Amygdala (tissue), 56 donors: ENCODE data around the gene ZNF618.
A peak's percentile ranks its signal among the peaks of the same experiment; 100 is the strongest.

ENCODE experiments used
- DNase-seq, 56 donors: peaks; one replicate each; lab custom pipeline; 2025; lab: John Stamatoyannopoulos, UW

ZNF618 gene

DNA sequence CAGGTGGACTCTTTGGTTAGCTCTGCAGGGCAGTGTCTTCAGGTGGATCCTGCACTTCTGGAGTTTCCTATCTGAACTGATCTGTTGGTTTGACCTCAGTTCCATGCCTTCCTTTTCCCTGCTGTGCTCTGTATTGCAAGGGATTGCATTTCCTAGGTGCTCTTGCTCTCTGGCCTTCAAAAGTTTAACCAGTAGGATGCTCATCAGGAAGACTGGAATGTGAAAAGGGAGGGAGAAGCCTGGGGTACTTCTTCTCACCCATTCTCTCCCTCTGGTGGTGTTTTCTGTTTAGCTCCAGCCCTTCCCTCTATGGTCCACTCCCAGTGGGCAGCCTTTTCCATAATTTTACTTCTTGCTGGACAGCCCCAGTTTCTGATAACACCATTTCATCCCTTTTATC lies 78.5 kb downstream of the ZNF618 start:
- DNase-seq = no peak

DNA sequence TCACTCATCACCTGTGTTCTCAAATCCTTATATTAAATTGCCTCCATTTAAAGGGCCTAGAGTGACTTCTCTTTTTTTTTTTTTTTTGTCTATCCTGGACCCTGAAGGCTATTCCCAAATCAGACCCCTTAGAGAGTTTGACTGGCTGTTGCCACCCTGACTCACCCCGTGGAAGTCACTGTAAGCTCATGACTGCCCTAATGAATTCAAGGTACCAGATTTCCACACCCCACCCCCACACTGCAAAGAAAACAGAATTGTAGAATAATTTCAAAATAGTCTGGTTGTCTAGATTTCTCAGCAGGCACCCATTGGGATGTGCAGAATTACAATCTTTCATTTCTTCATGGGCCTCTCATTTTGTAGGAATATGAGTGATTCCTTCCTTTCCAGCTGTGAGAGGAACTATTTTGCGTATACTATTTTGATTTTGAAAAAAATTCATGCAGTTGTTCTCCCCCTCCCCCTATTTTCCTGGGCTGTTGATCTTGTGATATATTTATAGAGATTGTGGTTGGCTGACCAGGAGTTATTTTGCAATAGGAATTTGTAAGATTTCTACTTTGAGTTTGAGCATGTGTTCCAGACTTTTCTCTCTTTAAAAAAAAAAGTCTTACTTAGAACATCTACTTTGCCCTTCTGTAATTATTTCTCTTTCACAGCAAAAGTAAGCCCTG lies 79.1 kb downstream of the ZNF618 start:
- no peak for DNase-seq

DNA sequence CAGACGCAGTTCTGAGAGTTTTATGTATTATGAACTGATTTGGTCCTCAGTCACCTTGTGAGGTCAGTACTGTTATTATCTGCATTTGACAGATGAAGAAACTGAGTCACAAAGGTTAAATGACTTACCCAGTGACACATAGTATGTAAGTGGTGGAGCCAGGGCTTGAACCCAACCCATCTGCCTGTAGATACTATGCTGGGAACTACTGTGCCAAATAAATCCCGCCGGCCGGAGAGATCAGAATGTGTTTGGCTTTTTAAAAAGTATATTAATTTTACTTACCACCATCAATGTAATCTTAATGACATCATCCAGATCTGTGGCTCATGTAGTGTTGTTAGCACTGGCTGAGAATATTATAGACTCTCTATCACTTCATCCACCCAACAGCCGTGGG lies 80.8 kb downstream of the ZNF618 start:
- DNase-seq = no peak

DNA sequence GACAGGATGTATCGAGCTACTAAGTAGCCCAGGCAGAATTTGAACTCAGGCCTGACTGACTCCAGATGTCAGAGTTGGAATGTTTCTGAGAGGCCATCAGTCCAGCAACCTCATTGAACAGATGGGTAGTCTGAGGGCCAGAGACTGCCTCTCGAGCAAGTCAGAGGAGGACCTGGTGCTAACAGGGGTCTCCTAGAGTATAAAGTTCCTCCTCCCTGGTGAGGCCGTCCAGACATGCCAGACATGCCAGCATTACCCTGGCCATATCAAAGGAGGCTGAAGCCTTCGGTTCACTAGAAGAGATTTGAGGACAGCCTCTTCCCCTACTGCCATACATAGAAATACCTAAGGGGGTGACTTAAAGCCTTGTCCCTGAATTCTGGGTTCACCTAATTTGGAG lies 81.2 kb downstream of the ZNF618 start:
- no peak for DNase-seq

DNA sequence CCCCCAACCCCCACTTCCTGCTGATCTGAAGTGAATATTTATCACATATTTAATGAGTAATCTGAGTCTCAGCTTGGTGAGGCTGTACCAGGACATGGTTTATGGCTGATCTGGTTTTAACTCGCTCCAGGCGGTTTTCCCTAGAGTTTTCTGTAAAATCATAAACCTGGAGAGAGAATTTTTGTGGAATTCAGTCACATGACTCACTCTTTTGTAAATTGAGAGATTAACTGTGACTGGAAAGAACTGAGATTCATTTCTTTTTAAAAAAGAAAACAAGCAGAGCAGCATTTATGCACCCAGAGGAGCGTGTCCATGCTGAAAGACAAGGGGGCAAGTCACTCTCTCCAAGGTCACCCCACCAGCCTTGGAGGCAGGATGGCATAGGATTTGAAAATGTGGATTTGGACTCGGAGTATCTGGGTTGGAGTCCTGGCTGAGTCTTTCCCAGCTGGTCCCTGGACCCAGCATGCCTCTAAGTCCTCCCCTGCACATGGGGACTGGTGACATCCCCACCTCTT lies 81.8 kb downstream of the ZNF618 start:
- DNase-seq = no peak

DNA sequence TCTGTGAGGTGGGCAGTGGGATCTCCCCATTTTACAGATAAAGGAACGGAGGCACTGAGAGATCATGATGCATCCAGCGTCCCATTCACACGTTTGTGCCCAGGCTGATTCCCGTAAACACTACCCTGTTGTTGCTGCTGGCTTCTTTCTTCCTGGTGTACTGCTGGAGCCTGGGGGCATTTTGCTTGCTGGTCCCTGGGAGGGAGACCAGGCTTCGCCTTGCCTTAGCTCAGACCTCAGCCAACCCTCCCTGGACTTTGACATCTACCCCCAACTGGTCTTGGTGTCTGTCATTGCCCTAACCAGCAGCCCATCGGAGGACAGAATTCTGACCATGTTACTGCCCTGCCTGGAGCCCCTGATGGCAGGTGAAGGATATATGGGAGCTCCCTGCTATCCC lies 82.4 kb downstream of the ZNF618 start:
- DNase-seq = no peak

DNA sequence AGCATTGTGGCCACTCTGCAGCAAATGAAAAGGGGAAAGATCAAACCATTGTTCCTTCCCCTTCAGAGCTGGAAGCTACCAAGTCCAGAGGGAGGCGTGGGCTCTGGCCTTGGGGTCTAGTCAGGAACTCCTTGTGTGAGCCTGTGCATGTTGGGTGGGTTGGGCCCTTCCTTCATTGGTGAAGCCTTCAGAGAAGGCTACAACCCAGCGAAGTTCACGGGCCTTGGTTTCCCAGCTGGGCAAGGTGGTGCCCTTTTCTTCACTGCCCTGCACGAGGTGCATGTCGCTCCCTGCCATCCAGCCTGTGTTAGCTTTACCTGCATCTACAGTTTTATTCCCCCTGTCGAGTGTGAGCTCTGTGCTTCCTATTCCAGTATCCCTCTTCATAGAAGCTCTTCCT lies 84.7 kb downstream of the ZNF618 start:
- no peak for DNase-seq

DNA sequence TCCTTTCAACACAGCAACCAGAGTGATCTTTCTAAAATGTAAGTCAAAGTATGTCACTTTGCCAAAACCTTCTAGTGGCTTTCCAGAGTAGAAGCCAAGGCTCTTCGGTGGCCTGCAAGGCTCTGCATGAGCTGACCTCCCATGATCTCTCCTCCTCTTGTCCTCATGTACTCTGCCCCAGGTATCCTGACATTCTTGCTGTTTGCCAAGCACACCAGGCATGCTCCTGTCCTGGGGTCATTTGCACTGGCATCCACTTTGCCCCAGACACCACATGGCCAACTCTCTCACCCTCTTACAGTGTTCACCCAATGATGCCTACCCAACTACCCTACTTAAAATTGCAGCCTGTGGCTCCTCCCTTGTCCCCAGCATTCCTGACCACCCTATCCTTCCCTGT lies 86.3 kb downstream of the ZNF618 start:
- no peak for DNase-seq

DNA sequence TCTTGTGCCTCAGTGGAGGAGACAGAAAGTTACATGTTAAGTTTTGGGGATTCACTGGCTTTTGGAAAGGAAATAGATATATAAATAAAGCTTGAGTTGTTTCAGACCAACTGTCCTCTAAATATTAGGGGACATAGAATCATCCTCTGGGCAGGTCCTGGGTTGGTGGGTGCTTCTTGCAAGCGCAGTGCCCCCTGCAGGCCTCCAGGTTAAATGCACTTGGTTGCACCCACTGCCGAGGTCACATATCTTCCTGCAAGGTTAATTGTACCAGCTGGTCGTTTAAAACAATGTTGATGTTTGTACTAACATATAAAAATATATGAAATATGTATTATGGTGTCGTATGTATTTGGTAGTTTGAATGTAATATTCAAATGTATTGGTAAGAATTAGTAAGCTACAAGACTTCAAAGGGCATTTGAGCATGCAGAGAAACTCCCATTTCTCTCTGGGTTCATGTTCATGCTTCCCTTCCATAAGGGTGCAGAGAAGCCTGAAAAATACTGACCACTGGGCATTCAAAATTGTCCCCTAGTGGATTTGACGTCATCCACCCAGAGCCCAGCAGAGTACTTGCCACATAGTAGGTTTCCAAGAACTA lies 87.0 kb downstream of the ZNF618 start:
- DNase-seq = peak in 10 of 56 donors; percentile 3 to 47 (median 10)

DNA sequence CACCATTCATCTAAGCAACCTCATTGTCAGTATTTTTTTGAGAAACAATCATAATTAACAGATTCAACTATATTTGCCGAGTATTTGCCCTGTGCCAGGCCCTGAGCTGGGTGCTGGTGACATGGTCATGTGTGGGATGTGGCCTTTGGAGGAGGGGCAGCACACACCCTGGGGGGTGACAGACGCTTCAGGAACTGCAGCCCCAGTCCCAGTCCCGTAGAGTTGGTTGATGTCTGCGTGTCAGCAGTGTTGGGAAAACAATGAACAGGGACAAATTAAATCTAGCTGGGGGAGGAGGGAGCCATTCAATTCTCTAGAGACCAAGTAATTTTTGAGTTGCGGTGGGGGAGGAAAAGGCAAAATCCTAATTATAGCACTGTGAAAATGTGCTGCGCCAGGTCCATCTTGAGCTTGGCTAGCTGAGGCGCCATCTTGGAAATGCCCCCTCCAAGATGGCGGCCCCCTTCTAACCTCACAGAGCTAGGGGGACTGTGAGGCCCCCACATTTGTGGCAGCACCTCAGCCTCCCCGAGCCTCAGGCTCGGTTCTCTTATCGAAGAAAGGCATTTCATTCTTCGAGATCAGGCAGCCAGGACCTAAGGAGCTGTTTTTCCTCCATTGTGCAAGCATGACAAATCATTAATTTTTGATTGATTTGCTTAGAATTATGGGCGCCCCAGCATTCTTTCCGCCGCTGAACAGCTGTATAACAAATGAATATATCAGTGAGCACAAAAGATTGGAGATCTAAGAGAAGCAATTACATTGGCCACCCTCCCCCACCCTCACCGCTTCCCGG lies 87.8 kb downstream of the ZNF618 start:
- no peak for DNase-seq

DNA sequence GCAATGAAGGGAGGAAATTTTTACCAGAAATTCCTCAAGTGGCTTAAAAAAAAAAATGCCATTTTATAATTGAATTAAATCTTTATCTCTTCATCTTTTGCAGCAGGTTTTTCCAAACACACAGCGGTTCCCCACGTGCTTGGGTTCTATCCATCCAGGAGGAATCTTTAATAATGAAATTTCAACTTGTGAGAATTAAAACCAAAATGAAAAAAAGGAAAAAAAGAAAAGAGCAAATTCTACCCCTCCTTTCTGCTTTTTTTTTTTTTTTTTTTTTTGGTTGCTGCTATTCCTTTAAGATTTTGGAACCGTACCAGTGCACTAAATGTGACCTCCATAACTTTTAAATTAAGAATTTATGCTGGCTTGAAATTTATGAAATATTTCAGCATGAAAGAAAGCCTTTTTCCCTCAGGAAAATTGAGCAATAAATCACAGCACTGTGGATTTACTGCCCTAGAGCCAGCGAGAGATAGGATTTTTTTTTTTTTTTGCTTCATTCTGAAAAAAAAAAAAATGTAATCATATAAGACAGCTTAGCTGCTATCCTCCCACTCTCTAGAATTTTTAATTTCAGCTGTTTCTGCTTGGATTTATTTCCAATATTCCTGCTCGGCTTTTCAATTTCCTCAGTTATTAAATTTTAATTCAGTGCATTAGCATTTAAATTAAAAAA lies 88.5 kb downstream of the ZNF618 start:
- no peak for DNase-seq

DNA sequence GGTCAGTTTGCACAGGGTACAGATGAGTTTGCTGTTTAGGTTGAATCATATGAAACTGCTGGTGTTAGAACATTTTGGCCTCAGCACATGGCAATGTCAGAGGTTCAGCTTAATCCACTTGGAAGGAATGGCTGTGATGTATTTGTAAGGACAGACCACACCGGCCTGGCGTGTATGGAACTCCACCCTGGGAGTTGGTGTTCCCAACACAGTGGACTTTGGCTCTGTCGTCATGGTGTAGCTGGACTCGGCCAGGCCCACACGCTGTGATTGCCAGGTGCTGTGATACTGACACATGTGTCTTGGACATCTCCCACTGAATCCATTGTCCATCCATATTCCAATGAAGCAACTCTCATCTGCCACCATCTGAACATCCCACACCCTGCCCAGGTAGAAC lies 90.3 kb downstream of the ZNF618 start:
- DNase-seq = no peak

DNA sequence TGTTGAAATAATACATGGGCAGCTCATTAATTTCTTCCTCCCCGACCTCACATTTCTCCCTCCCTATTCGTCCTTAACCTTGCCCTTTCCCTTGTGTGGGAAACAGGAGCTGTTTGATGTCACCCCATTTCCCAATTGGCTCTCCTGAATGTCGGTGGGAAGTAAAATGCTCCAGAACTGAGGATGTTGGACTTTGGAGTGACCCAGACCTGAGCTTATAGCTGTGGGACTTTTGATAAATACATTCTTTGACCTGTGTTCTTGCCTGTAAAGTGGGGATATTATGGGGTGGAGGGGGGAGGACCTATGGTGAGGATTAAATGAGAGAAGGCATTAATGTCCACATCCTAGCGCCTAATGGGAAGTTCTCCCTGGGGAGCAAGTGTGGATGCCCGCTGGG lies 91.3 kb downstream of the ZNF618 start:
- no peak for DNase-seq

DNA sequence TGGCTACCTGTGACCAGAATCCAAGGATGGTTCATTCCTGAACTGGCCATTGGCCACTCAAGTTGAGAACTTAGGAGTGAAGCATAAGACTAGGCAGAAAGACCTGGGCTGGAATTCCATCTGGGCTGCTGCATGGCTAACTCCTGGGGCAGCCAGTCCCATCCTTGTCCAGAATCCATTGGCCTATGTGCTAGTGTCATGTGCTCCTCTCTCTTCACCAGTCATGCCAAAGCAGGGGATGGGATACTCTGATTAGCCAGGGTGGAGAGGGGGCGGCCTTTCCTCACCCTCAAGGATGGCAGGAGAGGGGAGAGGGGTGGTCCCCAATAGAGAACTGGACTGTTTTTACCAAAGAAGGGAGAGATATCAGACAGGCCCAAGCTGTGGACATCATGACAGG lies 93.2 kb downstream of the ZNF618 start:
- no peak for DNase-seq

DNA sequence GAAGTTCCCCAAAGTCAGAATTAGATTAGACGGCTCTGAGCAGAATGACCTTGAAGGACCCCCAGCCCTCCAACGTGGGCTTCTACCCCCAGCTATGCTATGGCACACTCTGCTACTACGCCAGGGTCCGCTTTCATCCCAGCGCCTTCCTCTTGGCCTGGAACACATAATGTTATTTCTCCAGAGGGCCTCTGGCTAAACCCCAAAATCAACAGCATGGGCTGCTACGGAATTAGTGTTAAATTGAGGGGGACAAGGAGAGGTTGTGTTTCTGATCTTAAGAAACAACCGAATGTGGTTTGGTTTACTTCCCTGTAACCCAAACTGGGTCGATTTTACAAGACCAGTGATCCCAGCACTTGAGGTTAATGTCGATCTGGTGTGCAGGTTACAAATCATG lies 97.1 kb downstream of the ZNF618 start:
- no peak for DNase-seq

DNA sequence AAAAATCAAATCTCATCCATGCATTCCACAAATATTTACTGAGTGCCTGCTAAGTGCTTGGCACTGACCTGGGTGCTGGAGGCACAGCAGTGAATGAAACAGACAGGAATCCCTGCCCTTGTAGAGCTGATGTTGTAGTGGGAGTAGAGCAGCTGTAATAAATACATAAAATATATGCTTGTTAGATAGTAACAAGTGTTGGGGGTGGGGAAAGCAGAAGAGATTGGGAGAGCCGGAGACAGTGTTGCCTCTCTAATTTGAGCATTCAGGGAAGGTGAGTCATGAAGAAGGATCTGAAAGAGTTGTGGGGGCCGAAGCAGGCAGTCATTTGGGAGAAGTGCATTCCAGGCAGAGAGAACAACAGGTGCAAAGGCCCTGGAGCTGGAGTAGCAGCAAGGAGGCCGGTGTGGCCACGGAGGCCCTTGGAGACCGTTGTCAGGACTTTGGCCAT lies 97.9 kb downstream of the ZNF618 start:
- peak in 1 of 56 donors; percentile 3 for DNase-seq

DNA sequence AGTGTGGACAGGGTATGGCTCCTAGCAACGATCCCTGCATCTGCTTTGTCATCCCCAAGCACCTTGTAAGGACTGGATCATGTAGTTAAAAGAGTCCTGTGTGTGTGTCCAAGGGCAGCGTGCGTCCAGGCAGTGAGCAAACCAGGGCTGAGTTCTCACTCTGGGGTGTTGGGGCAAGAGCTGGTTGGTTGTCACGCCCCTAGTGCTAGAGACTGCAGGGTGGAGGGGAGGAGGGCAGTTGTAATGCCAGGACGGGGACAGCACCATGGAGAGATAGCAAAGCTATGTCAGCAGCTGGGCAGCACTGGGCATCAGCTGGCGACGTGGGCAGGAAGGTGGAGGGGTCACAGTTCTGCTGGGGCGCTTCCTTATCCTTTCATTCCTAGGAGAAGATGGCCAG lies 100.8 kb downstream of the ZNF618 start:
- DNase-seq = no peak

DNA sequence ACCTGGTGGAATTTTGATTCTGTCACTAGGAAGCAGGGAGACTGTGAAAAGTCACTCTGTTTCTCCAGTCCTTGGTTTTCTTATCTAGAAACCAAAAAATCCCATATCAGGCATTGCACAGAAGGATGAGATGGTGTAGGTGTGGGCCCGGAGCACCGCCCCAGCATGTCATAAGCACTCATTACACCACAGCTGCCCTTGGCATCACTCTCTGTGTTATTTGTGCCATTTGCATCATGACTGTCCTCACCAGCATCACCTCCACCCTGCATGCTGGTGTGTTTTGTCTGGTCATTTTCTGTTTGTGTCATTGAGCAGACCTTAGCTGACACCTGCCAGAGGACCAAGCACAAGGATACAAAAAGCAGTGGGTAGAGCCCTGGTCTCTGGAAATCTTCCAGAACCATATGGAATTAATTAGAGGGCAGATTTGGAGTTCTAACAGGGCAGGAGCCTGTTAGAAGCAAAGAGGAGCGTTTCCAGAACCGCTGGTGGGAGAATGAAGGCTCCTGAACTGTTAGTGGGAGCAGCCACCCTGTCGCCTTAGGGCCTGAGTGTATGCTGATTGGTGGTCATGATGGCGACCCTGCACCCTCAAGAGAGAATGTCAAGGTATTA lies 102.7 kb downstream of the ZNF618 start:
- no peak for DNase-seq

DNA sequence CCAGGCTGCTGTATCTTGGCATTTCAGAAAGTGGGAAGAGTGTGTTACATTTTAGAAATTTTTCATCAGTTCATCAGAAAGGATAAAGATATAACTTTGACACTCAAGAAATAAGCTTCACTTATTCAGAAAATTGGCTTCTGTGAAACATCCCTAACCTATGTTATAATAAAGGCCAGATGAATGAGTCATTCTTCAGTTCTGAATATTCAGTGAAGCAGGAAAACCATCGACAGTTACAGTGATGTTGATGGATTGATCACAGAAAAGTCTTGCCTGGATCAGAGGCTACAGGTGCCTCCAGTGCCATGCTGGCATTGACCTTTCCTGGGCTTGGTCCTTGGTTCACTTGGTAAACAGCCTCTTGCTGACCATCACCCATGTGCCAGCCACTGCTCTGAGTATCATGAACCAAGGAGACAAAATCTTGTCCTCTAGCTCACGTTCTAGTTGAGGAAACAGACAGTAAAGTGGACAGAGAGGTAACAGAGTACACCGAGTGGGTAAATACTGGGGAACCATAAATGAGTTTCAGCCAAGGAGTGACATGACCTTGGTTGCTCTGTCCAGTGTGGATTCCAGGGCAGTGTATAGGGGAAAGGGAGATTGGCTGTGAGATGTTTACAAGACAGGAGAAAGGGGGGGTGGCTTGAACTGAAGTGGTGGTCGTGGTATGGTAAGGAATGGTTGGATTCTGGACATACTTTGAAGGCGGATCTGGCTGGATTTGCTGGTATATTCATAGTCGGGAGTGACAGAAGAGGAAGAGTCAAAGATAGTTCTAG lies 103.4 kb downstream of the ZNF618 start:
- DNase-seq = no peak
